Stimulated activated CD8-positive, alpha-beta memory T cell treated with anti-CD3 and anti-CD28 coated beads, Interleukin-4, amount 100 ng/mL, for 1 hour (primary cell): ENCODE results near the gene MARK1.
"Not testable (repeated sequence)": the region's sequence is repeated elsewhere in the genome, so short reads cannot be mapped to it uniquely, and the experiment has no call there.

ENCODE experiments used
- DNase-seq, 2 donors: peaks; one replicate each; pipeline ENCODE4 v3.0.0-alpha.2; 2020; ENCODE audit warnings: low read depth in 2 of 2, low spot score in 1 of 2

MARK1 gene

GRCh38 chr1:220605651-220606050 is 77.7 kb downstream of the MARK1 start:
- DNase-seq: not testable (repeated sequence)

DNA sequence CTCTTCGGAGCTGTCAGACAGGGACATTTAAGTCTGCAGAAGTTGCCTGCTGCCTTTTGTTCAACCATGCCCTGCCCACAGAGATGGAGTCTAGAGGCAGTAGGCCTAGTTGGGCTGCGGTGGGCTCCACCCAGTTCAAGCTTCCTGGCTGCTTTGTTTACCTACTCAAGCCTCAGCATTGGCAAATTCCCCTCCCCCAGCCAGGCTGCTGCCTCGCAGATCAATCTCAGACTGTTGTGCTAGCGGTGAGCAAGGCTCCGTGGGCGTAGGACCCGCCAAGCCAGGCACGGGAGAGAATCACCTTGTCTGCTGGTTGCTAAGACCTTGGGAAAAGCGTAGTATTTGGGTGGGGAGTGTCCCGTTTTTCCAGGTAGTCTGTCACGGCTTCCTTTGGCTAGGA is 83.2 kb downstream of the MARK1 start:
- DNase-seq: not testable (repeated sequence)

DNA sequence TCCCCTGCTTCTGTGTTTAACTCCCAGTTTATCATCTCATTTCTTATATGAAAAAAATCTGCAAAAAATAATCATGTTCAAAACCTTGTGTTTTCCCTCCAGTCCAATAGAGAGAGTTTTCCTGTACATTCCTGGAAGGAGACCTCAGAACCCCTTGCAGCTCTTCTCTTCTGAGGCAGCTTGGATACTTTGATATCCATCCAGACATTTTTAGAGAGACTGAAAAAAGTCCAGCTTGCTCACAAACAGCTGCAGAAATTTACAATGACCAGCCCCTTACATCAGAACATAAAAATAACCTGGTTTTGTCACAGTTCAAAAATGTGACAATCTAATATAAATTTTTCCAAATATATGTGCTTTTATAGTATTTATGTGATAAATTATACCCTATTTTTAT is 88.9 kb downstream of the MARK1 start:
- no peak for DNase-seq

DNA sequence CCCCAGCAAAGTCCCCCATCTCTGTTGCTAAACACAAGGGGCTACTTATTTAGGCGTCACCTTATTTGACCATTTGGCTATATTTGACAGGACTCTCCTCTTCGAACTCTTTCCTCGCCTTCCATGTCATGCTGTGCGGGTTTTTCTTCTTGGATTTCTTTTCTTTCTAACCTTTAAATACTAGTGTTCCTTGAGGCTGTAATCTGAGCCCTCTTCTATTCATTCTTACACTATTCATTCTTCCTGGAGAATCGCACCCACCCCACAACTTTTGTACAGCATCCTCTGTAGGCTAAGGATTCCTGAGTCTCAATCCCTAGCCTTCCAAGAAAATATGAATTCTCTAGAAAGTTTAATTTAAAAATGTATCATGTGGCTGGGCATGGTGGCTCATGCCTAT is 100.5 kb downstream of the MARK1 start:
- DNase-seq: no peak

DNA sequence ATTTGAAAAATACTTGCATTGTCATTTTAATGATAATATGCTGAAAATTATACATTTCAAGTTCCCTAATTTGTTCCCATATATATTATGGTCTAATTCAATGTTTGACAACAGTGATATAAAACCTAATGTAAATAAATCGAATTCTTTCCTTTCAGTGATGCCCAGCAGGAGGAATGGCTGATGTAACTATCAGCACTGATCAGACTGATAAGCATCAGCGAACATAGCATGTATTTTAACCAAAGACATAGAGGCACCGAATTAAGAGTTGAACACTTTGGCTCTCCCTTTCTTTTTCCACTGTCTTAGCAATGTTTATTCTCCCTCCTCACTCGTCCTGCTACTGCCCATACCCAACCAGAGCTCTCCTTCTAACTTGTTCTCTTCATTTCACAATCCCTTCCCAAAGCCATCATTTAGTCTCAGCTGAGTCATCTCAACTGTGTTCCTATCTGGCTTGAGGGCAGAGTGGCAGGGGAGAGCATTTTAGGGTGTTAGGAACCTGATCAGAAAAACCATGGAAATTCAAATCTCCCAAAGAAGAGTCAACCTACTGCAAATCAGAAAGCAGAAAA is 103.4 kb downstream of the MARK1 start:
- no peak for DNase-seq

- DNase-seq: no peak
These were observed 109.8 kb downstream of the MARK1 start for GRCh38 chr1:220637759-220638158.

DNA sequence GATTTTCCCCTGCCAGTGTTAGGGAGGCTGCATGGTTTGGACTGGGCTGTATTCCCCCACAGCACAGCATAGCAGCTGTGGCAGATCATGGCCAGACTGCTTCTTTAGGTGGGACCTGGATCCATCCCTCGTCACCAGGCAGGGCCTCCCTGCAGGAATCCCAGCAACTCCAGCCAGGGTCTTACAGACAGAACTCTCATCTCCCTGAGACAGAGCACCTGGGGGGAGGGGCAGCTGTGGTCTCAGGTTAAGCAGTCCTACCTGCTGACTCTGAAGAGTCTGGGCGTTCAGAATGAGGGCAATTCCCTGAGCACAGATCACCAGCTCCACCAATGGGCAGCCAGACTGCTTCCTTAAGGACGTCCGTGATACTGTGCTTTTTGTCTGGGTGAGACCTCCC is 114.3 kb downstream of the MARK1 start:
- DNase-seq: no peak

GRCh38 chr1:220652995-220653394 is 125.1 kb downstream of the MARK1 start:
- DNase-seq: no peak

- DNase-seq: no peak
These were observed 127.6 kb downstream of the MARK1 start for GRCh38 chr1:220655509-220655908.

GRCh38 chr1:220655961-220656740 is 128.2 kb downstream of the MARK1 start:
- no peak for DNase-seq

DNA sequence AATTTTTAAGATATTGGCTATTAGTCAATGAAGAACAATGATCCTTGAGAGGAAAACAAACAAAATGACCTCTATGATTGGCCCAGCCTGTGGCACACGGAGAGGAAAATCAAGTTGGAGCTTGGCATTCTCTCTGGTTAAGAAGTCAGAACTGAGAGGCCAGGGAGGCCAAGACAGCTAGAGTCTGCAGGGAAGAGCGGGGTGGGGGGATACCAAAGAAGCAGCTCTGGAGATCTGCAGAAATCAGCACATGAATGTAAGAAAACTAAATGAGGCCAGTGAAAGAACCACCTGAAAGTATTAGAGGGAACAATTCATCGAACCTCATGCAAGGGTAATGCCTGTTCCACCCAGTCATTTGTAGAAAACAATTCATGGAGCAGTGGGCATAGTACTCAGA is 138.4 kb downstream of the MARK1 start:
- no peak for DNase-seq

- DNase-seq: no peak
These were observed 141.1 kb downstream of the MARK1 start for GRCh38 chr1:220669005-220669404.

GRCh38 chr1:220670365-220670764 is 142.4 kb downstream of the MARK1 start:
- no peak for DNase-seq

DNA sequence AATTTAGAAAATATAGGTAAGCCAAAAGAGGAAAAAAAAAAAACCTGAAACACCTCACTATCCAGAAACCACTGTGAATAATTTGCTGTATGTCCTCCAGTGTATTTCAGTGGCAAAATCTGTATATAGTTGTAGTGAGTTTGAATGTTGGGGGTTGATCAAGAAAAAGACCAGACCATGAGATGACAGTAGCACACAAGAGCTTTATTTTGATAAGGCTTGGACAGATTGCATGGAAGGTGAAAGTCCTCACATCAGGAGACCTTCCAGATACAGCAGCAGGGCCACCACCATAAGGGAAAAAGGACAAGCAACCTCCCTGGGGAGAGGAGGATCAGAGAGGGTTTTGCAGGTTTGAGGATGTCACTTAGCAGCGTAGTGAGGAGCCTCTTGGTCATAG is 146.0 kb downstream of the MARK1 start:
- no peak for DNase-seq

DNA sequence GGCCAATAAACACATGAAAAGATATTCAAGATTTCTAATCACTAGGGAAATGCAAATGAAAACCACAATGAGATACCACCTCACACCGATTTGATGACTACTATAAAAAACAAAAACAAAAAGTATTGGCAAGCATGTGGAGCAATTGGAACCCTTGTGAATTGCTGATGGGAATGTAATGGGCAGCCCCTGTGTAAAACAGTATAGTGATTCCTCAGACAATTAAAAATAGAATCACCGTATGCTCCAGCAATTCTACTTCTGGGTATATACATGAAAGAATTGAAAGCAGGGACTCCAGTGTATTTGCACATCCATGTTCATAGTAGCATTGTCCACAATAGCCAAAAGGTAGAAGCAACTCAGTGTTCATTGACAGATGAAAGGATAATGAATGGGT is 149.3 kb downstream of the MARK1 start:
- DNase-seq: no peak

- no peak for DNase-seq
These were observed 152.2 kb downstream of the MARK1 start for GRCh38 chr1:220680085-220680687.

GRCh38 chr1:220681220-220681880 is 153.4 kb downstream of the MARK1 start:
- DNase-seq: no peak

DNA sequence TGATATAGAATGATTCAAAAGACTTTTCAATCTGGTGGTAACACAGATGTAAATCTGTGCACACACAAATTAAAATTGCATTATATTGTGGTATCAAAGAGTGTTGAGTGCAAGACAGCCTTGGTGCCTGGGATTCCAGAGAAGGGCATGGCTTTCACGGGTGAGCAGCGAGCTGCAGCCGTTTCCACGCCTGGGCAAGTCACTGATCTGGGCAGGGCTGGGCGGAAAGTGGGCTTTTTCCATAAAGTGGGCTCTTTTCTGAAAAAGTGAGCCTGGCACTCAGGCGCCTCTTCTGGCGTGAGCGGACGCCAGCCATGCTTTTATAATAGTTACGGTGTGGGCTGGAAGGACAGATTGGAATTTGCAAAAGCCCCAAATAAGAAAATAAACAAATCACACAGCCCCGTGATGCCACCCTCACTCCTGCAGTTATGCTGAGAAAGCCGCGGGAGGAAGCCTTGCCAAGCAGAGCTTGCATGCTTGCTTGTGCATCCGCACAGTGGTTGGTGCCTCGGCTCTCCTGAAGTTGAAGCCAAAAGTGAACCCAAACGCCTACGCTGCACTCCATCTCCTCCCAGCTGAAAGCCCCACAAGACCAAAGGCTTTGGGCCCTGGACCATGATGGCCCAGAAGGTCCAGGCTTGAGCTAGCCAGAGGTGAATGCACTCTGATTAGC is 155.1 kb downstream of the MARK1 start:
- no peak for DNase-seq

GRCh38 chr1:220683716-220684115 is 155.8 kb downstream of the MARK1 start:
- DNase-seq: not testable (repeated sequence)

- no peak for DNase-seq
These were observed 157.0 kb downstream of the MARK1 start for GRCh38 chr1:220684890-220685289.

- DNase-seq: no peak
These were observed 157.9 kb downstream of the MARK1 start for GRCh38 chr1:220685879-220686278.
